Mucosa of descending colon (tissue), 3 donors: ENCODE results near the gene ERN2. TPM values are rescaled to one million over a fixed set of nuclear protein-coding genes. Genes with fewer than 3 reads are reported as not detected.

ENCODE experiments used
- ATAC-seq: fragments of 200-7000 bp; cut with Tn5 transposase; one replicate; pipeline ENCODE4 v1.9.1; 2020; ENCODE audit warnings: mild to moderate bottlenecking, moderate library complexity
- DNase-seq, 3 donors: peaks; one replicate each; pipeline ENCODE4 v3.0.0-alpha.2; 2020
- H3K36me3 ChIP-seq: fragments of 200-600 bp; one replicate; pipeline ENCODE4 v1.8.0; 2021; ENCODE audit warnings: low read depth, mild to moderate bottlenecking
- H3K4me1 ChIP-seq: fragments of 200-600 bp; one replicate; pipeline ENCODE4 v1.8.0; 2021; ENCODE audit warnings: low read depth, mild to moderate bottlenecking
- H3K4me3 ChIP-seq: fragments of 200-600 bp; one replicate; pipeline ENCODE4 v1.8.0; 2021; ENCODE audit warnings: mild to moderate bottlenecking
- H3K9me3 ChIP-seq: fragments of 200-600 bp; one replicate; pipeline ENCODE4 v1.8.0; 2021; ENCODE audit warnings: mild to moderate bottlenecking
- intact Hi-C, 2 donors: fragments of 100-400 bp; cut with DNase I in 1 of 2; cut with micrococcal nuclease in 1 of 2; formaldehyde crosslinking; loops; one replicate each; pipeline versions ENCODE4 v1.11.0 to v1.11.1; 2022; cut with DNase I, micrococcal nuclease
- total RNA-seq, 3 donors: library from RNA; stranded (reverse); fragmentation: NEBNext Ultra II Directional in 2 of 3; extraction: Animal tissue kit (Norgen Biotek cat#: 25700) in 2 of 3; gene quantifications; one replicate each; pipeline versions ENCODE4 v1.2.1 to v1.2.4, GENCODE V29; 2021 to 2023
- TF ChIP-seq, protein P1 (sequence below): fragments of 200-600 bp; IDR thresholded peaks from one replicate; pipeline ENCODE4 v1.8.0; 2022; ENCODE audit warnings: antibody characterized with exemption, mild to moderate bottlenecking
- donor health status: DM: no; HTN: no; CAD: no; lungs with moderate emphysema.
- donor health status: DM: no; HTN: no; CAD: no.
- donor health status: DM: no; HTN: yes; CAD: no.

ERN2 gene
- total RNA-seq, 3 donors from 2014 or later = 89.4 to 263 (median 154) TPM

DNA sequence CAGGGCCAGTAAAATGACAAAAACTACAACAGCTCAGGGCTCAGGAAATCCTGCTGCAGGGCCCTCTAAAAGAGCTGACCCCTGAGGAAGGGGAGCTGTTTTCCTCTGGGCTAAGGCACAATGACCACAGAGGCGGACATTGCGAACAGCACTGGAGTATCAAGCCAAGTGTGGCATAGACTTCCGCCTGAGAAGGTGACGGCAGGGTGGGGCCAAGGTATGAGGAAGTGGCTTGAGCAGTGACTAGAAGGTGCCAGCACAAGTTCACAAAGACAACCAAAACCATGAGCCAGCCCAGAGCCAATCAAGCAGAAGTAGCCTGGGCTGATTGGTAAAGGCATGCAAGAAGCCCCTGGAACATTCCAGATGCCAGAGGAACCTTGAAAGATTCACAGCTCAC, 13.9 kb downstream of the ERN2 start:
- intact Hi-C loops = no loop called here
- TF ChIP-seq, protein P1, sequence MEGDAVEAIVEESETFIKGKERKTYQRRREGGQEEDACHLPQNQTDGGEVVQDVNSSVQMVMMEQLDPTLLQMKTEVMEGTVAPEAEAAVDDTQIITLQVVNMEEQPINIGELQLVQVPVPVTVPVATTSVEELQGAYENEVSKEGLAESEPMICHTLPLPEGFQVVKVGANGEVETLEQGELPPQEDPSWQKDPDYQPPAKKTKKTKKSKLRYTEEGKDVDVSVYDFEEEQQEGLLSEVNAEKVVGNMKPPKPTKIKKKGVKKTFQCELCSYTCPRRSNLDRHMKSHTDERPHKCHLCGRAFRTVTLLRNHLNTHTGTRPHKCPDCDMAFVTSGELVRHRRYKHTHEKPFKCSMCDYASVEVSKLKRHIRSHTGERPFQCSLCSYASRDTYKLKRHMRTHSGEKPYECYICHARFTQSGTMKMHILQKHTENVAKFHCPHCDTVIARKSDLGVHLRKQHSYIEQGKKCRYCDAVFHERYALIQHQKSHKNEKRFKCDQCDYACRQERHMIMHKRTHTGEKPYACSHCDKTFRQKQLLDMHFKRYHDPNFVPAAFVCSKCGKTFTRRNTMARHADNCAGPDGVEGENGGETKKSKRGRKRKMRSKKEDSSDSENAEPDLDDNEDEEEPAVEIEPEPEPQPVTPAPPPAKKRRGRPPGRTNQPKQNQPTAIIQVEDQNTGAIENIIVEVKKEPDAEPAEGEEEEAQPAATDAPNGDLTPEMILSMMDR = no peak
- H3K36me3 ChIP-seq = no peaks in the 10 kb centered on the region
- H3K4me3 ChIP-seq = no peak overlapping the region
- H3K4me1 ChIP-seq = peaks cover 8% of the 10 kb centered on the region
- DNase-seq = peak; percentile 80 to 92 (median 84)
- no peaks in the 10 kb centered on the region for H3K9me3 ChIP-seq
- ATAC-seq = peak; percentile 97

DNA sequence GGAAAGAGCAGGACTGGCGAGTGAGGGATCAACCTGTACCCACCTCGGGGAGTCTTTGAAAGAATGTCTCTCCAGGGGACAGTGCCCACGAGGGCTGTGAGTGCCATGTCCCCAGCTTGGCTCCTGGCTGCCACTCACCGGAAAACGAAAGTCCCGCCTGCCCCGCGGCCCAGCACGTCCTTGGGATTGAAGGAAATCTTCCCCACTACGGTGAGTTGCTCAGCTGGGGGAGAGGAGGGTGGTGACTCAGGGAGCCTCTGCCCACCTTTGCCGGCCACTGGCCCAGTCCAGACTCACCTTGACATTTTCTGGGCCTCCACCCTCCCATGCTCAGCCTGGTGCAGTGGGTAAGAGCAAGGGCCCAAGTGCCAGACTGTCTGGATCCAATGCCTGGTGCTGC, 17.3 kb downstream of the ERN2 start:
- no peaks in the 10 kb centered on the region for H3K36me3 ChIP-seq
- no peak for ATAC-seq
- no peak overlapping the region for H3K4me3 ChIP-seq
- no peak for DNase-seq
- peaks cover 8% of the 10 kb centered on the region for H3K4me1 ChIP-seq
- no peaks in the 10 kb centered on the region for H3K9me3 ChIP-seq
- TF ChIP-seq, protein P1 = no peak
- intact Hi-C loops = no loop called here

- TF ChIP-seq, protein P1 = no peak
- Histone ChIP-seq H3K4me1 (peaks cover 3% of the 10 kb centered on the region), H3K9me3 (no peaks in the 10 kb centered on the region), H3K4me3 (no peak overlapping the region), H3K36me3 (no peaks in the 10 kb centered on the region)
- intact Hi-C loops = no loop called here
- no peak for DNase-seq
- no peak for ATAC-seq
These were observed 18.2 kb downstream of the ERN2 start for GRCh38 chr16:23694644-23695373.

GRCh38 chr16:23694265-23694643, 18.8 kb downstream of the ERN2 start:
- Histone ChIP-seq H3K9me3 (no peaks in the 10 kb centered on the region), H3K4me3 (no peak overlapping the region), H3K36me3 (peaks cover 3% of the 10 kb centered on the region), H3K4me1 (peaks cover 3% of the 10 kb centered on the region)
- DNase-seq (no peak), ATAC-seq (no peak)
- intact Hi-C loops = no loop called here
- TF ChIP-seq, protein P1 = no peak

DNA sequence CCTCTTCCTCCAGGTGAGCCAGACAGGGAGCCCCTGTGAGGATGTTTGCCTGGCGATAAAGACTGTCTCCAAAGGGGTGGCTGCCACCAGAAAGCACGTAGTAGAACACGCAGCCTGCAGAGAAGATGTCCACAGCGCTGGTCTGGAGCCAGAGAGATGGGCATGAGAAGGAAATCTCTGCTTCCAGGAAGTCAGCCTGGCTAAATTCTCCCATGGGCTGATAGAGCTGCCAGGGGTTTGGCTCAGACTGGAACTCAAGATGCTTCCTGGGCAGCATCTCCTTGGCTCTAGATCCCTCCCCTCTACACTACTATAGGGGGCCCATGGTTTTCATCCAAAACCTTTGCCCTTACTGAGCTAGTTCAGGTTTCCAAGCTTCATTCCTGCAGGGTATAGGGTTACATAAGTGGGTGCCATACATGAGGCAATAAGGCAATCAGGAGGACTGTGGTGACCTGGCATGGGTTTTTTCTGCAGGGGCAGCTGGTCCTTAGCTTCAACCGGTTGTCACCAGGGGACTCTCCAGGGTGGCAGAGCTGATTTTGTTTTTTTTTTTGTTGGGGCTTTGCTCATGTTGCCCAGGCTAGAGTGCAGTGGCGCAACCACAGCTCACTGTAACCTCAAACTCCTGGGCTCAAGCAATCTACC, 20.7 kb downstream of the ERN2 start:
- Histone ChIP-seq H3K9me3 (no peaks in the 10 kb centered on the region), H3K36me3 (peaks cover 3% of the 10 kb centered on the region), H3K4me1 (no peaks in the 10 kb centered on the region), H3K4me3 (no peak overlapping the region)
- intact Hi-C loops = no loop called here
- TF ChIP-seq, protein P1 = no peak
- ATAC-seq (no peak), DNase-seq (no peak)
